22Rv1 (cell line): ENCODE results near the gene SPC24.
A peak's percentile ranks its signal among the peaks of the same experiment; 100 is the strongest.

ENCODE experiments used
- H3K27ac ChIP-seq: fragments of 450-650 bp; 2 replicates; pipeline ENCODE4 v1.5.1; 2017
- CTCF ChIP-seq: fragments of 450-650 bp; IDR thresholded peaks from 2 replicates; pipeline ENCODE4 v1.5.1; 2017; ENCODE audit warnings: mild to moderate bottlenecking
- ZFX ChIP-seq: fragments of 450-650 bp; IDR thresholded peaks from 2 replicates; pipeline ENCODE4 v1.6.1; 2017; ENCODE audit warnings: antibody characterized with exemption, borderline replicate concordance

The SPC24 gene

DNA sequence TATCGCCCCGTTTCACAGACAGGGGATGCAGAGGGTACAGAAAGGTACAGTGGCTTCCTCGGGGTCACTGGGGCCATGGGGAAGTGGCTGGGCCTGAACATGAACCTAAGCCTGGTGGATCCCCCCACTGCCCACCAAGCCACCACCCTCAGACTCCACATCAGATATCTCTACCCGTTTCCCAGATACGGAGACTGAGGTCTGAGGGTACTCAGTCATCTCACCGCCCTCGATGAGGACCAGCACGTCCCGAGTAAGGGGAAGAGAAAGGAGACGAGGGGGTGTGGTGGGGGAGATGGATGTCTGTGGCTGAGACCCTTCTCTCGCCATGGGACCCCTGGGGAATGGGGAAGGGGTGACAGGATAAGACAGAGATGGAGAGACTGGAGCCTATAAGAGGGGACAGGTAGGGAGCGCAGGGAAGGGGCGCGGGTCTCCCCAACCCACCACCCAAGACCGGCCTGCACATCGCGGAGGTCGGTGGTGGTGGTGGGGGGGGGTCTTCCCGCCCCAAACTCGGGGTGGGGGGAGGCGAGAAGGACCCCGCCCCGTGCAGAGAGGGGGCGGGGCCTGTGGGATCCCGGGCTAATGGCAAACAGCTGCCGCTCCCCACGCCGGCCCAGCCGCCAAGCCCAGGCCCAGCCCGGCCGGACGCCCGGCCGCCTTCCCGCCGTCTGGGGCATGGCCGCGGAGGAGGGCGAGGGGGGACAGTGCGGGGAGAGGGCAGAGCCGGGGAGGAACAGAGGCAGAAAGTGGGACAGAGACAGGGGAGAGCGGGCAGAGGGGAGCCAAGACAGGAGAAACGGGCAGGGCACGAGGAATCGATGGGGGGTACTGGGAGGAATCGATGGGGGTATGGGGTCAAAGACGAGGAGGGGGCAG is 41.1 kb upstream of the SPC24 start:
- H3K27ac ChIP-seq = peak overlapping the region; percentile 95

GRCh38 chr19:11195681-11196080 is 40.1 kb upstream of the SPC24 start:
- TF ChIP-seq CTCF (no peak), ZFX (no peak)
- peak overlapping the region; percentile 95 for H3K27ac ChIP-seq

More for the DNA sequence above, 41.1 kb upstream of the SPC24 start:
- TF ChIP-seq CTCF = no peak
- TF ChIP-seq ZFX = no peak

DNA sequence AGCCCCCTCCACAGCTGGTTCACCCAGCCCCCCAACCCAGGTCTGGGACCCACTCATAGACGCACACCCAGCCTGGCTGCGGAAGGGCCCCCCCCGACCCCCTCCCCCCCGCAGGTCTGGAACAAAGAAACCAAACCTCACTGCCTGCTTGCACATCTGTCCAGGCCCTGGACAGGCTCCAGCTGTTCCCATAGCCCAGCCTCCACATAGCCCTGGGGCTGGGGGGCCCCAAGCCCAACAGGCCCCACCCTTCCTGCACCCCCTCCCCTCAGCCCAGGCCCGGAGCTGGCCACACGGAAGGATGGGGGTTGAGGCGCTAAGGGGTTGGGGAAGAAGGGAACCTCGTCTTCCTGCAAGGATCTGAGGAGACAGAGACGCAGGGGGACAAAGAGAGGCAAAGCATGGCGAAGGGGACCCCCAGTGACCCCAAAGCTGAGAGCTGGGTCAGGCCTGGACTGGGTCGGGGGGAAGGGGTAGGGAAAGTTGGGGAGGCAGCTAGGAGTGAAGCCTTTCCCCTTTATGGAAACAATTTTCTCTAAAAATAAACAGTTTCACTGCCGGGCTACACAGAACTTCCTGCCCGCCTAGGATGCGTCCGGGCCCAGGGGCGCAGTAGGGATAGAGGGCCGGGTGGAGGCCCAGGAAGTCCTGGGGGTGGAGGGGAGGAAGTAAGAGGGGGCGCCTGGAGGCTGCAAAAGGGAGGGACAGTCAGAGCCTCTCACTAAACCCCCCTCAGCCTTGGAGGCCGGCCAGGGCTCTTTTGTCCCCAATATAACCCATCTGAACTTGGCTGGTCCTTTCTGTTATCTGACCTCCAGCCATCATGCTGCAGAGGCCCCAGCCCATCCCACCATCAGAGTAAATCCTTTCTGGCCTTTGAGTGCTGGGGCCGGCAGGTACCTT is 39.3 kb upstream of the SPC24 start:
- TF ChIP-seq CTCF (no peak), ZFX (no peak)
- H3K27ac ChIP-seq = peak overlapping the region; percentile 95; the same call in 1 of the 2 replicates

DNA sequence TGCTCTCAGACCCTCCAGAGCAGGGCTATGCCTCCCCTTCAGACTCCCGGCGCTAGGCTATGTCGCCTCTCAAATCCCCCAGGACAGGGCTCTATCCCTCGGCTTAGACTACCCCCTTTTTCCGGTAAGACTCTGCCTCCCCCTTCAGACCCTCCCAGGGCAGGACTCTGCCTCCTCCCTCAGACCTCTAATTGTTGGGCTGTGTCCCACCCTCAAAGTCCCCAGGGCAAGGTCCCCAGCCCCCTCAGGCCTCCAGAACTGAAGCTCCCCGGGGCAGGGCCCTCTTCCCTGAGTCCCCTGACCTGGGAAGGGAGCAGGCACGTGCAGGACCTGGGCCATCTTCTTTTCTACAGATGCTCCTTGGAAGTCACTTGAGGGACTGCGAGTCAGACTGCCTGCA is 38.6 kb upstream of the SPC24 start:
- H3K27ac ChIP-seq = no peak overlapping the region
- TF ChIP-seq CTCF (no peak), ZFX (no peak)

GRCh38 chr19:11192957-11193939 is 37.7 kb upstream of the SPC24 start:
- no peak overlapping the region for H3K27ac ChIP-seq
- TF ChIP-seq CTCF = no peak
- no peak for TF ChIP-seq ZFX

GRCh38 chr19:11191934-11192333 is 36.4 kb upstream of the SPC24 start:
- TF ChIP-seq ZFX (no peak), CTCF (no peak)
- no peak overlapping the region for H3K27ac ChIP-seq
